ENCODE measurements around the gene VARS1. TPM values are rescaled to one million over a fixed set of nuclear protein-coding genes. Genes with fewer than 3 reads are reported as not detected.
"Not testable (repeated sequence)": the region's sequence is repeated elsewhere in the genome, so short reads cannot be mapped to it uniquely, and the experiment has no call there.

VARS1 gene
- total RNA-seq, 2 experiments from 2014 or later: 43.9 to 44.2 TPM

DNA sequence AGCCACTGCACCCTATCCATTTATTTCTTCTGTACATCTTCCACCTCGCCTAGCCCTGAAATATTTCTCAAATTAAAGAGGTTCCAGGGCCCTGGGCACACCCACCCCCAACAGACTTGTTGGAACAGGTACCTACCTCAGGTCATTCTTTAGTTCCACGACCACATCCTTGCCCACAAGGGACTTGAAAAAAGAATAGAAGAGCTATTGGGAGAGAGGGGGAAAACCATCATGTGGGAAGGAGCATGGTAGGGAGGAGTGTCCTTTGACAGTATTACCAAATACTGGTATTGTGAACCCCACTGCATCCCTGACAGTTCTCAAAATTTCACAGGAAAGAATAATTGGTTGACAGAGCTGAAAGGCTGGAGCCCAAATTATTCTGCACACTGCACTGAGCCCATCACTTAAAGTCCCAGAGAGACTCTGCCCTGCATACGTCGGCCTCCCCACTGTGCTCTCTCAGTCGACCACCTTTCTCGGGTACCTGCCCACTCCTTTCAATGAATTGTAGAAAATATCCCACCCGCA, 10.5 kb upstream of the VARS1 start:
- ATAC-seq (ENCODE audit: poor library complexity) (no peak), DNase-seq (peak in 1 of 14 experiments; percentile 25)
- H3K27me3 ChIP-seq (ENCODE audit: control insufficient read depth in 1 of 2, insufficient read depth in 2 of 2, low read length in 2 of 2): no peaks in the 10 kb centered on the region
- no peaks in the 10 kb centered on the region for H3K9me3 ChIP-seq (ENCODE audit: control insufficient read depth in 1 of 2, insufficient read depth in 1 of 2, low read length in 2 of 2)
- ChIA-PET CTCF (interaction anchor here (0.8 to 4.9 kb wide), 8 partner anchors 8 to 77 kb away, joined by 3 to 27 read pairs (median 4); partner anchors contain the start of genes DDAH2, HSPA1A, HSPA1L and MSH5), POLR2A (interaction anchor here (1.0 to 2.4 kb wide), 19 partner anchors 8 to 1765 kb away, joined by 3 to 29 read pairs (median 8); partner anchors contain the start of genes ABHD16A, CLIC1, DDAH2 and DDX39B)
- H3K4me3 ChIP-seq (ENCODE audit: low read length): peak overlapping the region; percentile 70
- peaks cover 19% of the 10 kb centered on the region for H3K36me3 ChIP-seq (ENCODE audit: insufficient read depth, low read length)
- intact Hi-C loops (cut with DNase I, micrococcal nuclease): loop anchor here in 1 of 2 experiments (2.0 kb wide), 1 partner anchor 17 kb away; no protein-coding TSS in a partner anchor
- TF ChIP-seq, protein P1, sequence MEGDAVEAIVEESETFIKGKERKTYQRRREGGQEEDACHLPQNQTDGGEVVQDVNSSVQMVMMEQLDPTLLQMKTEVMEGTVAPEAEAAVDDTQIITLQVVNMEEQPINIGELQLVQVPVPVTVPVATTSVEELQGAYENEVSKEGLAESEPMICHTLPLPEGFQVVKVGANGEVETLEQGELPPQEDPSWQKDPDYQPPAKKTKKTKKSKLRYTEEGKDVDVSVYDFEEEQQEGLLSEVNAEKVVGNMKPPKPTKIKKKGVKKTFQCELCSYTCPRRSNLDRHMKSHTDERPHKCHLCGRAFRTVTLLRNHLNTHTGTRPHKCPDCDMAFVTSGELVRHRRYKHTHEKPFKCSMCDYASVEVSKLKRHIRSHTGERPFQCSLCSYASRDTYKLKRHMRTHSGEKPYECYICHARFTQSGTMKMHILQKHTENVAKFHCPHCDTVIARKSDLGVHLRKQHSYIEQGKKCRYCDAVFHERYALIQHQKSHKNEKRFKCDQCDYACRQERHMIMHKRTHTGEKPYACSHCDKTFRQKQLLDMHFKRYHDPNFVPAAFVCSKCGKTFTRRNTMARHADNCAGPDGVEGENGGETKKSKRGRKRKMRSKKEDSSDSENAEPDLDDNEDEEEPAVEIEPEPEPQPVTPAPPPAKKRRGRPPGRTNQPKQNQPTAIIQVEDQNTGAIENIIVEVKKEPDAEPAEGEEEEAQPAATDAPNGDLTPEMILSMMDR (IDR thresholded peaks at IDR 0.05): no peak
- no peaks in the 10 kb centered on the region for H3K9me3 Mint-ChIP-seq
- H3K27ac ChIP-seq (ENCODE audit: low read depth in 1 of 2, low read length in 2 of 2): peak overlapping the region; percentile 78 to 83
- no peaks in the 10 kb centered on the region for H3K27me3 Mint-ChIP-seq
- peaks cover 30% of the 10 kb centered on the region for H3K4me1 Mint-ChIP-seq (ENCODE audit: low read depth)
- peaks cover 28% of the 10 kb centered on the region for H3K4me1 ChIP-seq (ENCODE audit: insufficient read depth, low read length)
- H3K4me3 Mint-ChIP-seq: peak overlapping the region; percentile 86
- peaks cover 31% of the 10 kb centered on the region for H3K36me3 Mint-ChIP-seq (ENCODE audit: low read depth)
- peak overlapping the region; percentile 87 for H3K27ac Mint-ChIP-seq

DNA sequence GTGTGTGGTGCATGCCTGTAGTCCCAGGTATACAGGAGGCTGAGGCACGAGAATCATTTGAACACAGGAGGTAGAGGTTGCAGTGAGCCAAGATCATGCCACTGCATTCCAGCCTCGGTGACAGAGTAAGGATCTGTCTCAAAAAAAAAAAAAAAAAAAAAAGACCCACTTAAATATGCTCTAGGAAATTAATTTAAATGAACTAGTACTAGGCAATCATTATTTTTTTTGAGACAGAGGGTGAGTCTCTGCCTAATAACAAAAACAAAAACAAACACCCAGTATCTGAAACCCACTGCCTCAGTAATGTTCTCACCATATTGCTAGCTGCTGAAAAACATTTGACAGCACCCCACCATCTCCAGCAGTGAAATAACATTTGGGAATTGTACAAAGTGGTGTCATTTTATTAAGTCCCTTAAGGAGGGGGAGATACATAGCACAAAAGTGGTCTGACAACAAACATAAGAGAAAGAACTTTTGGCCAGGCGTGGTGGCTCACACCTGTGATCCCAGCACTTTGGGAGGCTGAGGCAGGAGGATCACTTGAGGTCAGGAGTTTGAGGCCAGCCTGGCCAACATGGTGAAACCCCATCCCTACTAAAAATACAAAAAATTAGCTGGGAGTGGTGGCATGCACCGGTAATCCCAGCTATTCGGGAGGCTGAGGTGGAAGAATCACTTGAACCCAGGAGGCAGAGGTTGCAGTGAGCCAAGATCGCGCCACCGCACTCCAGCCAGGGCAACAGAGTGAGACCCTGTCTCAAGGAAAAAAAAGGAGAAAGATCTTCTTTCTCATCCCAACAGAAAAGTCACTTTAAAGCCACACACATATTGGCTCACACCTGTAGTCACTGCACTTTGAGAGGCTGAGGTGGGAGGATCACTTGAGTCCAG, 5.7 kb upstream of the VARS1 start:
- H3K27ac Mint-ChIP-seq; H3K9me3 Mint-ChIP-seq; H3K27ac ChIP-seq (ENCODE audit: low read depth in 1 of 2, low read length in 2 of 2); H3K27me3 Mint-ChIP-seq; ATAC-seq (ENCODE audit: poor library complexity); H3K27me3 ChIP-seq (ENCODE audit: control insufficient read depth in 1 of 2, insufficient read depth in 2 of 2, low read length in 2 of 2); H3K4me3 Mint-ChIP-seq; H3K9me3 ChIP-seq (ENCODE audit: control insufficient read depth in 1 of 2, insufficient read depth in 1 of 2, low read length in 2 of 2); H3K36me3 ChIP-seq (ENCODE audit: insufficient read depth, low read length); intact Hi-C loops (cut with DNase I, micrococcal nuclease); H3K4me3 ChIP-seq (ENCODE audit: low read length); DNase-seq; POLR2A ChIA-PET: not testable (repeated sequence)
- H3K4me1 ChIP-seq (ENCODE audit: insufficient read depth, low read length): peaks cover 40% of the 10 kb centered on the region
- CTCF ChIA-PET: interaction anchor here (0.7 to 1.5 kb wide), 3 partner anchors 10 to 151 kb away, joined by 3 to 4 read pairs (median 3); no protein-coding TSS in a partner anchor
- Mint-ChIP-seq H3K36me3 (ENCODE audit: low read depth) (peaks cover 19% of the 10 kb centered on the region), H3K4me1 (ENCODE audit: low read depth) (peaks cover 29% of the 10 kb centered on the region)

DNA sequence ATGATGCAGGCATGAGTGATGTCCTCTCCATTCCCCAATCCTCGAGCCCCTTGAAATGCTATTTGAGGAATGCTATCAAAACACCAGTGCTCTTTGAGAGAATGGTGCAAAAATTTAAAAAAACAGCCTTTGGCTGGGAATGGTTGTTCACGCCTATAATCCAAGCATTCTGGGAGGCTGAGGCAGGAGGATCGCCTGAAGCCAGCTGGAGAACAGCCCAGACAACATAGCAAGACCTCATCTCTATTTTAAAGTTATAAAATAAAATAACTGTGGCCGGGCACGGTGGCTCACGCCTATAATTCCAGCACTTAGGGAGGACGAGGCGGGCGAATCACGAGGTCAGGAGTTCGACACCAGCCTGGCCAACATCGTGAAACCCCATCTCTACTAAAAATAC, 4.2 kb upstream of the VARS1 start:
- ChIA-PET POLR2A (no interaction called here), CTCF (interaction anchor here (1.5 kb wide), 2 partner anchors 30 to 63 kb away, joined by 3 to 4 read pairs; no protein-coding TSS in a partner anchor)
- H3K27ac ChIP-seq (ENCODE audit: low read depth in 1 of 2, low read length in 2 of 2): no peak overlapping the region
- no peaks in the 10 kb centered on the region for H3K9me3 Mint-ChIP-seq
- peaks cover 24% of the 10 kb centered on the region for H3K36me3 Mint-ChIP-seq (ENCODE audit: low read depth)
- DNase-seq (no peak), ATAC-seq (ENCODE audit: poor library complexity) (no peak)
- no peak overlapping the region for H3K27ac Mint-ChIP-seq
- H3K4me1 Mint-ChIP-seq (ENCODE audit: low read depth): peaks cover 26% of the 10 kb centered on the region
- intact Hi-C loops (cut with DNase I, micrococcal nuclease): loop anchor here in 1 of 2 experiments (5.0 kb wide), 1 partner anchor 33 kb away; no protein-coding TSS in a partner anchor
- no peak overlapping the region for H3K4me3 ChIP-seq (ENCODE audit: low read length)
- TF ChIP-seq, protein P1 (IDR thresholded peaks at IDR 0.05): no peak
- no peak overlapping the region for H3K4me3 Mint-ChIP-seq
- H3K36me3 ChIP-seq (ENCODE audit: insufficient read depth, low read length): peaks cover 4% of the 10 kb centered on the region
- H3K27me3 ChIP-seq (ENCODE audit: control insufficient read depth in 1 of 2, insufficient read depth in 2 of 2, low read length in 2 of 2): no peaks in the 10 kb centered on the region
- peaks cover 37% of the 10 kb centered on the region for H3K4me1 ChIP-seq (ENCODE audit: insufficient read depth, low read length)
- no peaks in the 10 kb centered on the region for H3K27me3 Mint-ChIP-seq
- no peaks in the 10 kb centered on the region for H3K9me3 ChIP-seq (ENCODE audit: control insufficient read depth in 1 of 2, insufficient read depth in 1 of 2, low read length in 2 of 2)
